G401 (cell line): ENCODE results near the gene LTBP1. TPM values are rescaled to one million over a fixed set of nuclear protein-coding genes. Genes with fewer than 3 reads are reported as not detected.
"Not testable (repeated sequence)": the region's sequence is repeated elsewhere in the genome, so short reads cannot be mapped to it uniquely, and the experiment has no call there.

Source experiments
- DNase-seq: peaks from one replicate; pipeline ENCODE4 v3.0.0-alpha.2; 2015; ENCODE audit warnings: low spot score
- in situ Hi-C: cut with HindIII; loops from 2 replicates; pipeline ENCODE4 v1.10.0; 2016; ENCODE audit warnings: low sequenced_read_pairs, mixed read lengths
- total RNA-seq: library from RNA; depleted of rRNA; stranded (reverse); fragments of >200 nt; shearing (Covaris generic); gene quantifications from 2 replicates; pipeline ENCODE4 v1.2.3, GENCODE V29; 2014

LTBP1 gene
- total RNA-seq, 1 experiment from 2014 or later = 12.5 TPM

DNA sequence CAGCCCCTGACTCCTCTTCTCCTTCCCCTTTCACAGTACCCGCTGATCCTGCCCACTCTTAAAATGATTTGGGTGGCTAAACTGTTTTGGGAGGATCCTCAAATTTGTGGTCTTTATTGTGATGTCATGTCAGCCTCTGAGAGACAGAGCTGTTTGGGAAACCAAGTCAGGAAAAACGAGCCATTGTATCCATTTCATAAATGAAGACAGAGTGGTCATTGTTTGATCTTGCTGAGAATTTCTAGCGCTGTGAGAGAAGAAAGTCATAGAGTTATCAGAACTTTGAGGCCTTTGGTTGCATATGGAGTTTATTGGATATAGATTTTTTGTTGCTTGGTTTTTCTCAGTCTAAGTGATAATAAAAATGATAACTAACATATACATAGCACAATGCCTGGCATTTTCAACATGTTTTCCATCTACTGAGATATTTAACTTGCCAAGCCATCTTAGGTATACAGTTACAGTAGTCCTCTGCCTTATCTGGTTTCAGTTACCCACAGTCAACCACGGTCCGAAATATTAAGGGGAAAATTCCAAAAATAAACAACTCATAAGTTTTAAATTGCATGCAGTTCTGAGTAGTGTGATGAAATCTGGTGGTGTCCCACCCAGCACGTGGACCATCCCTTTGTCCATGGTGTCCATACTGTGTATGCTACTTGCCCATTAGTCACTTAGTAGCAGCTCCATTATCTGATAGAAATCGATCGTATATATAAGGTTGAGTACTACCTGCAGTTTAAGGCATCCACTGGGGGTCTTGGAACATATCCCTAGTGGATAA lies 424.7 kb downstream of the LTBP1 start:
- no peak for DNase-seq
- in situ Hi-C loops = no loop called here

DNA sequence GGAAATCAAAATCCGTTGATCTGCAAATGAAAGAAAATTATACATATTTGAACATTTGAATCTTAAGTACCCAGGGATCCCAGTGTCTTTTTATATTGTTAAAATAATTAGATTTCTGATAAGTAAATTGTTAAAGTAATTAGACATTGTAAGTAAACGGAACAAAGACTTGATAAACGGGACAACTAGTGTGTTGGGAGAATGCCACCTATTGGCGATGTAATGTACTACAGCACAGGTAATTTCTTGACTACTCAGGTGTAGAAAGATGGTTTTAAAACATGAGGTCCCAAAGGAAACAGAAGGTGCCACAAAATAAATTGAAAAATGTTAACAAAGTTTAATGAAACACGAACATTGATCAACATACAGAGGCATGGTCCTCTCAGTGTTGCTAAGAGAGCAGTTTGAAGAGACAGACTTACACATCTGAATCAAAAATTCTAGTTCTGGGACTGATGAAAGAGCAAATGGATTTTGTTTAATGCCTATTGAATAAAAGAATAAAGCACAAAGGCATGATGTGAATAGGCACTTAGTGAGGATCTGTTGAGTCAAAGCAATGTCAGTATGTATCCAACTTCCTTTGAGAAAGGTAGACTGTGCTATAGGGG lies 426.3 kb downstream of the LTBP1 start:
- peak; percentile 42 for DNase-seq
- in situ Hi-C loops = no loop called here

GRCh38 chr2:33373986-33374385 lies 427.2 kb downstream of the LTBP1 start:
- DNase-seq = no peak
- in situ Hi-C loops = no loop called here

GRCh38 chr2:33375054-33375453 lies 428.3 kb downstream of the LTBP1 start:
- in situ Hi-C loops = no loop called here
- DNase-seq = no peak

DNA sequence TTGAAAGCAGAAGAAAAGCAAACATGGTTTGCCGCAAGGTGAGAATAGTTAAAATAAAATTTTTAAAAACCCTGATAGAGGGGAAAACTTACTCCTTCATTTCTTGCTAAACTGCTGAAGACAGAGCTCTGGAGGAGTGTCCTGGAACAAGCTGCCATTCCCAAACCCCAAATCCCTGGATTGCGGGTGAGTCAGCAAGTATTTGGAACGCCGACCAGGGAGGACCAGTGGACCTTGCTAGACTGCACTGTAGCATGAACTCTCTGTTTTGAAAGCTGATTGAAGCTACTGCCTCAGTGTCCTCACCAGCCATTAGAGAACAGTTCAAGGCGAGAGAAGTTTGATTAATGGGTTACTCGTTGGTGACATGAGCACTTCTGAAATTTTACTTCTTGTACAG lies 430.3 kb downstream of the LTBP1 start:
- in situ Hi-C loops = no loop called here
- DNase-seq = no peak

DNA sequence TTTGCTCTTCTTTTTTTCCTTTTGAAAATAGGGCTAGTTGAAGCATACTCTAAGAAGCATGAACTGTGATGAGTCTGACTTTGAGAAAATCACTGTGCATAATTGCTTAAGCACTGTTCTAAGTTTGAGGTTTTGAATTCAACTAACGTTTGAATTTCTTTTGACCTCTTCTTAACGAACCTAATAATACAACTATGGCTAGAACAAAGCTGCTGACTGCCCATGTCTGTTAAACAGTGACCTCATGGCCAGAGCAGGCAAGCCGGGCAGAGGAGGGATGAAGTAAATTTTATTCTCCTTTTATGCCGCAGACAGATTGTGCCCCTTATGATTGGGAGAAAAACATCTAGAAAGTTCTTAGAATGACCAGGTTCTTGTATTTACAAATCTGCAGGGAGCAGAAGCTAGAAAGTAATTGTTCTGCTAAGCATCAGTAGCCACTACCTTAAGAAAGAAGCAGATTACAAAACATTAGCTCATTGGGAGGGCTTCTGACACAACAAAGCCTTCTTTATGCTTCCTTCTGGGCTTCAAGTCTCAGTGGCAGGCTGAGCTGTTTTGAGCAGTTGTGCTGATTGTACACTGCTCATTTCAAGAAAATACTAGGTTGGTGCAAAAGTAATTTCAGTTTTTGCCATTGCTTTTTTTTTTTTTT lies 431.9 kb downstream of the LTBP1 start:
- no peak for DNase-seq
- in situ Hi-C loops = no loop called here

GRCh38 chr2:33380001-33380609 lies 433.4 kb downstream of the LTBP1 start:
- DNase-seq = no peak
- in situ Hi-C loops = no loop called here

DNA sequence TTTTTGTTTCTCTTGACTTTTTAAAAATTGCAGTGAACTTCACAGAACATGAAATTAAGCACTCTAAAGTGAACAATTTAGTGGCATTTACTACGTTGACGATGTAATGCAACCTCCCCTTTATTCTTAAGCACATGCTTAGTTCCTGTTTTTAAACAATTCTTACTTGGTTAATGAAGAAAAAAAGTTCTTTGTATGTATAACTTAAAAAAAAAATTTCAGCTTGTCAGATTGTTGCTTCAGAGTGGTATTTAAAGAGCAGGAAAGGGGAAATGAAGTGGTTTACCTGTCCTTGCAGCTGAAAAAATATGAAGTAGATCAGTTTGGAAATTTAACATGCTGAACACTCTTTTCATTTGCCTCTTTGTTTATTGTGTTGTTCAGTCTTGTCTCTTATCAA lies 434.0 kb downstream of the LTBP1 start:
- in situ Hi-C loops = no loop called here
- DNase-seq = no peak

GRCh38 chr2:33381301-33381858 lies 434.6 kb downstream of the LTBP1 start:
- in situ Hi-C loops = no loop called here
- no peak for DNase-seq

- no peak for DNase-seq
- in situ Hi-C loops = no loop called here
Observed at GRCh38 chr2:33383855-33384598, 437.3 kb downstream of the LTBP1 start.

DNA sequence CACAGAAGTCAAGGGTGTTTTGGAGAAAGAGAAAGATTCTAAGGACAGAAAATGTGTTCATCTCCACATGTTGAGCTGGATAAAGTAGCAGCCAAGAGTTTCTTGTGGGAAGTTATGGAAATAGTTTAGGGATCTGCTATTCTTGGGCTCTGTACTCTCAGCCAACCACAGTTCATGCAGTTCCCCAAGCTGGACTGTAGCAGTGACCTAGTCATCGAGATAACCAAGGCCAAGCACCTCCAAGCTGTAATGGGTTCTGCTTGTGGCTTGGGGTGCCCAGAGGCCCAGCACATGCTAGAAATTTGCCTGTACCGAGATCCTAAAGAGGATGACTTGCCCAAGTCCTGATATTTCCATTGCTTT lies 437.8 kb downstream of the LTBP1 start:
- DNase-seq = no peak
- in situ Hi-C loops = no loop called here

DNA sequence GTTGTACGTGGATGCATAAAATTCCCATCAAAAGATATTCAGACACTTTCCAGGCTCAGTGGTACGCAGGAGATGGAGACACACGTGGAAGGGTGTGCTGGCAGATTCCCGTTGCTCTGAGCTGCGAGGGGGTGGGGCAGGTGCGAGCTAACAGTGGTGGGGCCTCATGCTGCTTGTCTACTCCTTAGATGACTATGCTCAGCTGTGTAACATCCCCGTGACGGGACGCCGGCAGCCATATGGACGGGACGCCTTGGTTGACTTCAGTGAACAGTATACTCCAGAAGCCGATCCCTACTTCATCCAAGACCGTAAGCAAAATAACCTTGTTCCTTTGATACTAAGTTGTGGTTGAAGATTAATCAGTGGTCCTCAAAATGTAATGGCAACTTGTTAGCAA lies 442.2 kb downstream of the LTBP1 start:
- no peak for DNase-seq
- in situ Hi-C loops = no loop called here

DNA sequence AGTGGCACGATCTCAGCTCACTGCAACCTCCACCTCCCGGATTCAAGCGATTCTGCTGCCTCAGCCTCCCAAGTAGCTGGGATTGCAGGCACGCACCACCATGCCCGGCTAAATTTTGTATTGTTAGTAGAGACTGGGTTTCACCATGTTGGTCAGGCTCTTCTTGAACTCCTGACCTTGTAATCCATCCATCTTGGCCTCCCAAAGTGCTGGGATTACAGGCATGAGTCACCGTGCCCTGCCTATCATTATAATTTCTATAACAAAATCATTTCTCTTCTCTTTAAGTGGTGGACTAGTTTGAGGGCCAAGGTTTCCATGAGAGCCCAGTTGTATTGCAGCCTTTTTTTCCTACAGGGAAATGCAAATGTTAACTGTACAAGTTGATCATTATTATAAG lies 442.9 kb downstream of the LTBP1 start:
- DNase-seq, in situ Hi-C loops: not testable (repeated sequence)

DNA sequence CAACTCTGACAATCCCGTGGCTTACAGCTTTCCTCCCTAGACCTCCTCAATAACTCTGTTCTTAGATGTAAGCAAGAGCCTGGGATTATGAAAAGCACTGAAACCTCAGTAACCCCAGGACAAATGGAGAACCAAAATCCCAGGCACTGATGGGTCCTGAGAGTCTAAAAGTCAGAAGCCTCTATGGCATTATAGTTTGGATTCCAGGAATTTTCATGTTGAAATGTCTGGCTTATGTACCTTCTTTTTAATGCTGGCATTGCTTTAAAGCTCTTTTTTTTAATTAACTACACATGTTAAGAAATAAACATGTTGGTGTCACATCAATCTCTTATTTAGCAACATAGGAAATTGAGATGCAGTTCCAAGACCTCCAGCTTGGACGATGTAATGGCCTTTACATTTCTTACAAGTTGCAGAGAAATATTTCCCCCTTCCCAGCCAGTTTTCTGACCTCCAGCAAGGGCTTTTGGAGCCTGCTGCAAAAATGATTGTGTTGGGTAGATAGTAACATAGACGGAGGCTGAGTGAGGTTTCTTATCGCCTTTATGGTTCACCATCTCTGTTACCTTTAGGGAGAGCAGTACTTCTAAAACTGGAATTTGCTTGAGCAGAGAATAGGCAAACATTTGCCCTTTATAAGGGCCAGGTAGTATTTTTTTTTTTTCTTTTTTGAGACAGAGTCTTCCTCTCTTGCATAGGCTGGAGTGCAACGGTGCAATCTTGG lies 444.9 kb downstream of the LTBP1 start:
- in situ Hi-C loops = no loop called here
- no peak for DNase-seq

- no peak for DNase-seq
- in situ Hi-C loops = no loop called here
Observed at GRCh38 chr2:33392366-33392765, 445.6 kb downstream of the LTBP1 start.

DNA sequence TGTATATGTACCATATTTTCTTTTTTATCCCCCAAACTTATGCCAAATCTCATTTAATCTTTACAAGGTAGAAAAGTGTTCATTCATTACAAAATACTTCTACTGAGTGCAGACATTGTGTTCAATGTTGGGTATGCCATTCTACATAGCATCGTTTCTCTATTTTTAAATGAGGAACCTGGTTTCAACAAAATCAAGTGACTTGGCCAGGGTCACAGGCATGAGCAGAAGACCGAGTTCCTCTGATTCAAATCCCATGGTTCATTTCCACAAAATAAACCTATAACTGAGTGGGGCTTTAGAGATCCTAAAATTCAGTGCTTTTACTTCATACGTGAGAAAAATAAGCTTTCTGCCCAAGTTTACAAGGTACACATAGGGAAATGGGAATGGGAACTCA lies 448.3 kb downstream of the LTBP1 start:
- in situ Hi-C loops = no loop called here
- DNase-seq = no peak

DNA sequence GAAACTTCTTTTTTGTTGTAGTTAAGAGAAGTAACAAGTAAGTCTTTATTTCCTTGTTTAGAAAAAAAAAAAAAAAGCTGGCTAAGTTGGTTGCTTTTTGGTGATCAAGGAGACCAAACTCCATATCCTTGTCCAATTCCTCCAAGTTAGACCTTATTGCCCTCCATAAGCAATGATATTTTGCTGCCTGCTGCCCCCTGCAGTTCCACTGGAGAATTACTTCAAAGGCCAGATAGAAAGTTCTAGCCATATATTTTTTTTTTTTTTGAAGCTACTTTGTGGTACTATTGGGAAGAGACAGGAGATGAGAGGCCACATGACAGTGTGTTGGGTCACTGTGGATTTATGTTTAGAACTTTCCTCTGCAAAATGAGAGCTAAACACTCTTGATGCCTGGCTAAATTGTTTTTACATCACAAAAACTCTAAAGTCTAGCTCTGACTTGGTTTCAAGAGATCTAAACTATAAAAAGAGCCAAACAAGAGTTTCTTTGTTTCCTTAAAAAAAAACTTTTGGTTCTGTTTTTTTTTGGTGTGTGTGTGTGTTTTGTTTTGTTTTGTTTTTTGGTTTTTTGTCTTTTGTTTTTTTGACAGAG lies 449.0 kb downstream of the LTBP1 start:
- DNase-seq = no peak
- in situ Hi-C loops = no loop called here

DNA sequence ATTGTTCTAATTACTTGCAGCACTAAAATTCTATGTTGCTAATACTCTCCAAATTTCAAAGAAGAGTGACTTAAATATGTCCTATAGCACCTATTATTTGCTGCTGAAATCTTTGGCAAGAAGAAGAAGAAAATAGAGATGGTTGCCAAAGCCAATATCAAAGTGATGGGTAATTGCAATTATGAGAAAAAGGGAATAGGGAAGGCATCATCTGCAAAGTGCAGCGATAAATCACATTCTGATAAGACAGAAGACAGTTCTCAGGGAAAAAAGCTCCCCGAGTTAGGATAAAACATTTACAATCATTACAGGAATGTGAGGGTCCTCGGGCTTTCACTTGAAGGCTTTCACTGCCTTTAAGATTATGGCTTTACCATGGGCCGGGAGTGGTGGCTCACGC lies 457.6 kb downstream of the LTBP1 start:
- no peak for DNase-seq
- in situ Hi-C loops = no loop called here
